CD4-positive, alpha-beta T cell treated with Interleukin-1 beta for 1 hour (primary cell): ENCODE measurements around the gene MX2.
"Not testable (repeated sequence)": the region's sequence is repeated elsewhere in the genome, so short reads cannot be mapped to it uniquely, and the experiment has no call there.

Source experiments
- DNase-seq, 2 donors: peaks; one replicate each; pipeline ENCODE4 v3.0.0-alpha.2; 2020 to 2022

Gene MX2

DNA sequence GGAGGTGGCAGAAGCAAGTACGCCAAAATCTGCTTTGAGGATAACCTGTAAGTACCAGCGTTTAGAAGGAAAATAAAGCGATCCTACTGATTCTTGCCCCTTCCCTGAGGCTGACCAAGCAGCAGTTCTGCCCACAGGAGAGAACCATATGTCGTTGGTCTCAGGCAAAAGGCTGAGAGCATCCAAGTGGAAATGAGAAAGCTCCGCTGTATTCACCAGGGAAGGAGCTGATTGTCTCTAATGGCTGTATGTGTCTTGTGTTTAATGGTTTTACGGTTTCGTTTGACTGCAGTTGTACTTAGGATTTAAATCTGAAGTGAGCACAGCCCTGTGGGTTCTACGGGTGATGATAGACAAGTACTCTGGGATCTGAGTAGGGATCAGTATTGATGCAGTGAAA is 23.4 kb upstream of the MX2 start:
- DNase-seq = no peak

DNA sequence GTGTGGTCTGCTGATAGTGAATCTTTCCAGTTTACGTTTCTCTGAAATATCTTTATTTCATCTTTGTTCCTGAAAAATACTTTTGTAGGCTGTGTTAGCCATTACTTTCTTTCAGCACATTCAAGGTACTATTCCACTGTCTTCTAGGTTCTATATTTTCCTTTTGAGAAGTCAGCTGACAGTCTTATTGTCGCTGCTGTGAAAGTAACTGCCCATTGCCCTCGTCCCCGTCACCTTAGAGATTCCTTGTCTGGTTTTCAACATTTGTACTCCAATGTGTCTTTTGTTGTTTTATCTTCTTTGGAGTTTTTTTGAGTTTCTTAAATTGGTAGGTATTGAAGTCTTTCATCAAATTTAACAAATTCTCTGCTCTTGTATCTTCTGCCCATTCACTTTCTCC is 19.8 kb upstream of the MX2 start:
- DNase-seq = no peak

DNA sequence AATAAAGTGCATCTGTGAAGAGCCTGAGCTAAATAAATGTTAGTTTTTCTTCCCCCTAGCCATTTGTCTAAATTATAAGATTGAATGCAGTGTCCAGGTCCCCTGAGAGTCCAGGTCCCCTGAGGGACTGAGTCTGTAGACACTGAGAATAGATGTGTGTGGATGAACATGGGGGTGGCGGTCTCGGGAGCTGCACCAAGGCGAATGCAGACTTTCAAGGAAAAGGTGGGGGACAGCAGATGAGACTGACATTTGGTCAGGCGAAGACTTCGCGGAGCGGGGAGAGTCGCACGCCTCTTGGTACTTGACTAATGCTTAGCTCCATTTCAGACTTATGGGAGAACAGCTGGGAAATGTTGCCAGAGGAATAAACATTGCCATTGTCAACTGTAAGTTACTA is 17.7 kb upstream of the MX2 start:
- DNase-seq = no peak

GRCh38 chr21:41345356-41345755 is 16.5 kb upstream of the MX2 start:
- no peak for DNase-seq

GRCh38 chr21:41345934-41346685 is 15.7 kb upstream of the MX2 start:
- no peak for DNase-seq

DNA sequence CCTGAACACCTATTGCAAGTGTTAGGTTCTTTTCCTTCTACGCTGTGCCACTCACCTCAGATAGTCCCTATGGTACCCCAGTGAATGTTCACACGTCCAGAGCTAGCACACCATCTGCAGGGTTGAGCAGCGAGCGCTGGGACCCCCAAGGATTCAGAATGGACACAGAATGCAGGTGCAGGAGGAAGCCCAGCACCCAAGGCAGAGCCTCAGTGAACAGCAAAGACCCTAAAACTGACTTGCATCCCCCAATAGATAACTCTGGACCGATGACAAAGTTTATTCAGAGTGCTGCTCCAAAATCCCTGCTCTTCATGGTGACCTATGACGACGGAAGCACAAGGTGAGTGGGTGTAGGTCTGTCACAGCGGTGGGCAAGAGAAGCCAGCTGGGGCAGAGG is 15.1 kb upstream of the MX2 start:
- DNase-seq = no peak

DNA sequence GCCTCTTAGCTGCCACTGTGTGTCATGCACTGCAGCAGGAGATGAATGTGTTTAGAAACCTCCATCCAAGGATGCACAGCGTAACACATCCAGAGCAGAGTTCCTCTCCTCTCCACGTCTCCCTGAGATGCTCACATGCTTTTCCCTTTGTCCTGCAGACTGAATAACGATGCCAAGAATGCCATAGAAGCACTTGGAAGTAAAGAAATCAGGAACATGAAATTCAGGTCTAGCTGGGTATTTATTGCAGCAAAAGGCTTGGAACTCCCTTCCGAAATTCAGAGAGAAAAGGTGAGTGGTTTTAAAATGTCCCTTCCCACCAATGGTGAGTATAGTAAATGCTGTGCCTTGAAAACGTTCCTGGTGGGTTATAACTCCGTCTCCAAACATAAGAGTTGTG is 13.4 kb upstream of the MX2 start:
- DNase-seq = no peak

DNA sequence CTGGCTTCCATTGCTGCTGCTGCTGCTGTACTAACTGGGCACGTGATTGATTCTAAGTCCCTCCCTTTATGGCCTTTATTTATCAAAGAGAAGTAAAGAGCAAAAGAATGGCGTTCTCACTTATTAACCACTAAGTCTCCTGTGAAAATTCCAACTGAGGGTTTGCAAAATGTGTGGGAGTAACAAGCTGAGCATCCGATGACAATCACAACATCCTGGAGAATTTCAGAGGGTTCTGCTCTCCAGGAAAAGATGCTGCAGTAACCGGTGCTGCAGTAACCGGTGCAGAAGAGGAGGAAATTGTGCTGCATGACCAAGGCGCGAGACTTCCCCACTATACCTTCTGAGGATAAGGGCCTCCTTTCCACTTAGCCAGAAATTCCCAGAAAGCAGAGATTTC is 12.7 kb upstream of the MX2 start:
- no peak for DNase-seq

DNA sequence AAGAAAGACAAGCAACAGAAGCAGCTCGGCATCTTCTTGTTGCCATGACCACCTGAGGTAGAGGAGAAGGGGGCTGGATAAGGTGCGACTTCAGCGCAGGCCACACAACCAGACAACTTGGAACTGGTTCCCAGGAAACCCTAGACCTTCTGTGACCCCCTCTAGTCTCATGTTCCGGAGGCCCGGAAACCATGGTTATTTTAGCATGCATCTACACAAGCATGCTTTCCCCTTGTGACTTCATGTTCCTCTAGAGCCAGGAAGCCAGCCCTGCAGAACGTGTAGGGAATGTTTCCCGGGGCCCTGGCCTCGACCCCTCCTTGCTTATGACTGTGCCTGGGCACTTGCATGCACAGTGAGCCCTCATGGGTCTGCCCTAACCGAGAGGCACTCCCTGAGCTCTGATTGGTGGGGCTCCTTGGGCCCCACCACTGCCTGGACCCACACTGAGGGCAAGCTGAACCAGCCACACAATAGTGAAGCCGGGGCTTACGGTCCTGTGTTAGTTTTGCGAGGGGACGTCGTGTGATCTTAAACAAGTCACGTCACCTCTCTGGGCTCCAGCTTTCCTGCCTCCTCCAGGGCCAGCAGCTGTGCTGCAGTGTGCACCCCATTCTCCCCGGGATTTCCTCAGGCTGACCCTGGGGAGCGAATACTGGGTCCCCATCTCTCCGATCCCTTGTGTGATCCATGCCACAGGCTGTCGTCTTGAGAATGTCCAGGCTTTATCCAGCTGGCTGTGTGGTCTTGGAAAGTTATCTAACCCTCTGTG is 12.0 kb upstream of the MX2 start:
- no peak for DNase-seq

GRCh38 chr21:41350436-41351155 is 11.2 kb upstream of the MX2 start:
- DNase-seq = no peak

GRCh38 chr21:41357546-41357945 is 4.3 kb upstream of the MX2 start:
- no peak for DNase-seq

DNA sequence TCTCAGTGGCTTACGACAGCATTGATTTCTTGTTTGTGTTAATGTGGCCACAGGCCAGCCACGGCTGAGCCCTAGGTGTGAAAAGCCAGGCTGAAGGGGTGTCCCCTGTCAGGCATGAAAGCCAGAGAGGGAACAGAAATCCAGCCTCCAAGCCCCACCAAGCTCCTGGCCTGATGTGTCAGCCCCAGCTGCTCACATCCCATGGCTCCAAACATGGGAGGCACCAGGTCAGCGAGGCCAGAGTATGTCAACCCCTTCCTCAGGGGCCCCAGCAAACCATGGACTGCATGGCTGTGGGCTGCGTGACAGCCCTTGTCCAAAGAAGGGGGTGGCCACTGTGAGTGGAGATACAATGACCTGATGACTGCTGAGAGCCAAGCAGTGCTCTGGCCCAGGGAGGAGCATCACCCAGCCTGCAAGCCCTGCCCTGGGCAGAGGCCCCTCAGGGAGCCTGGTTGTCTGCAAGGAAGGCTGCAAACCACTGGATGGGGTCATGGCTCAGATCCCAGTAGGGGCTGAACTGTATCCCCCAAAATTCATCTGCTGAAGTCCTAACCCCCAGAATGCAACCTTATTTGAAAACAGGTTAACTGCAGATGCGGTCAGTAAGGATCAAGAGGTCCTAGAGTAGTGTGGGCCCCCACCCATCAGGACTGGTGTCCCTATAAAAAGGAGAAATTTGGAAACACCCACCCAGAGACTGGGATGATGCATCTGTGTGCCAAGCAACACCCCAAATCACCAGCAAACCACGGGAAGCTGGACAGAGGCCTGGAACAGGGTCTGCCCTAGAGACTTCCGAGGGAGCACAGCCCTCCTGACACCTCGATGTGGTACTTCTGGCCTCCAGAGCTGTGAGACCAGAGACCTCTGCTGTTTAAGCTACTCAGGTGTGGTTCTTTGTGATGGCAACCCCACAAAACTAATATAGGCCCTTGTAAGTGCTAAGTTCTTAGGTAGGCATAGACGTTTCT is 3.3 kb upstream of the MX2 start:
- no peak for DNase-seq

DNA sequence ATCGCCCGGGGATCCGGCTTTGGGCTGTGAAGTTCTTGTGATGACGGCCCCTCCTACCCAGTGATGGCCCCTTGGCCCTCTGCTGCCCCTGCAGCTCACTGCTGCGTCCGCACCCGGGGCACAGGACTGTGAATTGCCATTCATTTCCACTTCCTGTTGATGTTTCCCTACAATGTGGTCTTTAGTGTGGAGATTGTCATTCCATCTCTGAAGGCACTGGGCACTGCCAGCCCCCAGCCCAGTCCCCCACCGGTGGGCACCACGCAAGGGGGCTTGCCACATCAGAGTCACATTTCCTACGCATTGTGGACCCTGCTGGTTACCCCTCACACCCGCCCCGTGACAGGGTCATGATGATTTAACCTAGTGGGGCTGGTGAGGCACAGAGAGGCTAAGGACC is 2.5 kb upstream of the MX2 start:
- no peak for DNase-seq

DNA sequence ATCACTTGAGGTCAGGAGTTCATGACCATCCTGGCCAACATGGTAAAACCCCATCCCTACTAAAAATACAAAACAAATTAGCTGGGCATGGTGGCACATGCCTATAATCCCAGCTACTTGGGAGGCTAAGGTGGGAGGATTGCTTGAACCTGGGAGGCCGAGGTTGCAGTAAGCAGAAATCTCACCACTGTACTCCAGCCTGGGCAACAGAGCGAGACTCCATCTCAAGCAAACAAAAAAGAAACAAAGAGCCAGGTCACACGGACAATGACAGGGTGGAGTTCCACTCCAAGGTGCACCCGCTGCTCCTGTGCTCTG is 2.1 kb upstream of the MX2 start:
- DNase-seq = not testable (repeated sequence)

GRCh38 chr21:41360072-41360821 is 1.6 kb upstream of the MX2 start:
- DNase-seq = no peak

DNA sequence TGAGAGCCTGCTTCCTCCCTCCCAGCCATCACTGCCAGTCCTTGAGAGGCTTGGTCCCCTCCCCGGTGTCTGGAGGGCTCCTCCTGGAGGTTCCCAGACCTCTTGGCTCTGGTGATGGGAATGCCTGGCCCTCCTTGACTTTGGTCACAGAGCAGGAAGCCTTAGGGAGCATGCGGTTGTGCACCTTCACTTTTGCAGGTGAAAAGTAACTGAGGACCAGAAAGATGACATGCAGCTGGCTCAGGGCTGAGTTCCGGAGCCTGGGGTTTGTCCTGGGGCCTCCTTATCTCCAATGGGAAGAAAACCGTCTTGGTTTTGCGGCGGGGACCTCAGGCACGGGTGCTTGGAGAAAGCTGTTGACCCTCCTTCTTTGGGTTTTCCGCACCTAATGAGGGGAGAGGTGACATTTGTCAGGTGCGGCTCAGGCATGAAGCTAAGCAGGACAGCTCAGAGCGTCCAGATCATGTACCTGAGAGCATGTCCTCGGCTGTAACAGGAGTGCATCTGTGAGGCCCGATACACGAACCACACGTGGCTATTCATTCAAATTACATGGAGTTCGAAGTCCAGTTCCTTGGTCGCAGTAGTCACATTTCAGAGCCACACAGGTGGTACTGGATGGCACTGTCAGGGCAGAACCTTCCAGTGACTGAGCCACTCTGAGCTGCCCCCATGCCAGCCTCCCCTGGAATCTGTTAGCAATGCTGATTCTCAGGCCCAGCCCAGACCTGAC is 608 bp upstream of the MX2 start:
- DNase-seq = no peak

- DNase-seq = no peak
Measured at GRCh38 chr21:41362605-41363369, 960 bp downstream of the MX2 start.

DNA sequence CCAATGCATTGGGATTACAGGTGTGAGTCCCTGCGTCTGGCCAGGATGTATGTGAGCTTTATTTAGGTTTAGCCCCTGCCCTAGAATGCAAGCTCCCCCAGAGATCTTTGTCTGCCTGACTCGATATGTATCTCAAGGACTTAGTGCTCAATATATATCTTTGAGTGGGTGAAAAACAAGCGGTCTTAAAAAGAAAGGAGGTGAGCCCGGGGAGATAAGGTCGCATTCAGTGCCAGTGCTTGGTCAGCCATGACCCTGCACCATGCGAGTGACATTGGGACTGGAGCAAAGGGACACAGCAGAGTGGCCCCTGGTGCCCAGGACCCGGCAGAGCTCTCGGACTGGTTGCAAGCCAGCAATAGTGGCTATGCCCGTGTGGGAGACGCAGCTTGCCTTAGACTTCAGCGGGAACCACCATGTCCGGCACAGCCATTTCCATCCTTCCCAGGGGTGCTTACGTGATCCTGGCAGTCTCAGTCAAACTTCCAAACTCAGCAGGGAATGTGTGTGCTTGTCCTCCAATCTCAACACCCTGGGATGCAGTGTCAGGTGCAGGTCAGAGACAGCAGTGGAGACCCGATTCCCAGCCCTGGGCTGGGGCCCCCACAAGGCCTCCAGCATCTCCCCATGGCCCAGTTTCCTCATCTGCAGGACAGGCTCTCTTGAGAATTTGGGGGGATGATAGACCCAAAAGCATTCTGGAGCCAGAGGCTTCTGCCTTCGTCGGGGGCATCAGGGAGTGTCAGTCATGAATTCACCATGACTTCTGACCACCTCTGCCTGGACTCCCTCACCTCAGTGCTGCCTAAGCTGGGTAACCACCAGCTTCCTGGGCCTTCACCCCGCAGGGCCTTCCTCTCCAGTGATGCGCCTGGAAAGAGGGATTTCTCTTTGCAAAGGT is 1.8 kb downstream of the MX2 start:
- no peak for DNase-seq

DNA sequence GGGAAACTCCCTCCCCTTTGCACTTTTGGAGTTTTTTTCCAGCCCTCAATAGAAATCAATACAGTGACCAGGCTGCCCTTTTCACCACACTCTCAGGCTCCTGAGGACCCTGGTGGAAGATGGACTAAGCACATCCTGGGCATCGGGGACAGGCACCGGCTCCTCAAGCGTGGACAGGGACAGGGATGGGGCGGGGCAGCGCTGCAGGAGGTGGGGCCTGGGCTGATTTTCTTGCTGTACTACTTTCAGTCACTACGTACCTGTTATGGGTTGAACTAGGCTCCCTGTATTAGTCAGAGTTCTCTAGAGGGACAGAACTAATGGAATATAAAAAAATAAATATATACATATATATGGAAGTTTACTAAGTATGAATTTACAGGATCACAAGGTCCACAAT is 2.5 kb downstream of the MX2 start:
- no peak for DNase-seq
